Activated CD8-positive, alpha-beta memory T cell treated with anti-CD3 and anti-CD28 coated beads, Interleukin-2, amount 50 U/mL, for 24 hours (primary cell): Measurements from ENCODE around the gene NUP58.
"Not testable (repeated sequence)": the region's sequence is repeated elsewhere in the genome, so short reads cannot be mapped to it uniquely, and the experiment has no call there.

Experiments used
- DNase-seq: peaks from one replicate; pipeline ENCODE4 v3.0.0-alpha.2; 2020; ENCODE audit errors: extremely low read depth

The NUP58 gene

GRCh38 chr13:25302121-25302520, 696 bp downstream of the NUP58 start:
- DNase-seq, result no peak

GRCh38 chr13:25306671-25307464, 5.4 kb downstream of the NUP58 start:
- no peak for DNase-seq

GRCh38 chr13:25310891-25311290, 9.5 kb downstream of the NUP58 start:
- DNase-seq, result no peak

- not testable (repeated sequence) for DNase-seq
These were observed 17.5 kb downstream of the NUP58 start for GRCh38 chr13:25318946-25319345.

- DNase-seq, result no peak
These were observed 18.3 kb downstream of the NUP58 start for GRCh38 chr13:25319771-25320170.

- no peak for DNase-seq
These were observed 22.7 kb downstream of the NUP58 start for GRCh38 chr13:25324100-25324499.

GRCh38 chr13:25329706-25330105, 28.3 kb downstream of the NUP58 start:
- no peak for DNase-seq

GRCh38 chr13:25330541-25330940, 29.1 kb downstream of the NUP58 start:
- no peak for DNase-seq

GRCh38 chr13:25335856-25336255, 34.4 kb downstream of the NUP58 start:
- DNase-seq, result no peak

GRCh38 chr13:25345576-25345975, 44.2 kb downstream of the NUP58 start:
- DNase-seq, result no peak

GRCh38 chr13:25347151-25347550, 45.7 kb downstream of the NUP58 start:
- no peak for DNase-seq

GRCh38 chr13:25351404-25351803, 50.0 kb downstream of the NUP58 start:
- DNase-seq, result no peak

- DNase-seq, result no peak
These were observed 50.8 kb downstream of the NUP58 start for GRCh38 chr13:25352230-25352629.

GRCh38 chr13:25352806-25353205, 51.4 kb downstream of the NUP58 start:
- no peak for DNase-seq

- no peak for DNase-seq
These were observed 51.9 kb downstream of the NUP58 start for GRCh38 chr13:25353344-25353743.

GRCh38 chr13:25354377-25354776, 53.0 kb downstream of the NUP58 start:
- no peak for DNase-seq

GRCh38 chr13:25360443-25360842, 59.0 kb downstream of the NUP58 start:
- not testable (repeated sequence) for DNase-seq

GRCh38 chr13:25365720-25366235, 64.4 kb downstream of the NUP58 start:
- DNase-seq, result no peak

GRCh38 chr13:25371158-25371874, 69.9 kb downstream of the NUP58 start:
- no peak for DNase-seq

- DNase-seq, result no peak
These were observed 70.5 kb downstream of the NUP58 start, which contains the start of gene ATP8A2 for GRCh38 chr13:25371875-25372283. ATP8A2 (plus strand) TSS chr13:25371974; CDS start chr13:25372213, 239 bp downstream.

GRCh38 chr13:25372284-25373081, 71.1 kb downstream of the NUP58 start:
- DNase-seq, result no peak
